Ovary (tissue), 3 donors: Measurements from ENCODE around the gene ARPC2.

Experiments
- EP300 ChIP-seq: sonication (generic); formaldehyde crosslinking; IDR thresholded peaks from one replicate; pipeline ENCODE4 v1.6.1; 2017; ENCODE audit warnings: antibody characterized with exemption
- POLR2A ChIP-seq: fragments of 450-650 bp; IDR thresholded peaks from one replicate; pipeline ENCODE4 v1.6.1; 2017; ENCODE audit warnings: antibody characterized with exemption, mild to moderate bottlenecking, moderate library complexity
- TF ChIP-seq, protein P1 (sequence below), 3 donors: fragments of 450-650 bp in 2 of 3; fragments of 200-600 bp in 1 of 3; IDR thresholded peaks; one replicate each; pipeline versions ENCODE4 v1.5.1 to v1.8.0; 2016 to 2022; ENCODE audit warnings: antibody characterized with exemption in 3 of 3, mild to moderate bottlenecking in 1 of 3
- donor health status: DM: no; HTN: no; CAD: no.

DNA sequence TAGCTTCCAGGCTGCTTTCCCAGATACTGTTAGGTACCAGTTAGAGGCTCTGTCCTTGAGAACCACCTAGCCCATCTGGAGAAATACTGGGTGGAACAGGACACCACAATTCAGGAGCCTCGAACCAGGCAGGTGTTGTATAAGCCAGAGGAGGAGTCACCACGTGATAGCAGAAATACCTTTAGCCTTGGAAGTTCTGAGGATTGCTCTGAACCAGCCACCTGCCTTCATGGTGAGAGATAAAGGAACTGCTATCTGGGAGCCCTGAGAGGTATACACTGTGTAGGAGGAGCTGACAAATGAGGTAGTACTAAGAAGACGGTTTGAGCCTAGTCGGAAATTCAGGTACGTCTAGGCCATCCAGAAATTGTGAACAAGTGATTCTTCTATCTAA lies 36.2 kb downstream of the ARPC2 start:
- TF ChIP-seq, protein P1, sequence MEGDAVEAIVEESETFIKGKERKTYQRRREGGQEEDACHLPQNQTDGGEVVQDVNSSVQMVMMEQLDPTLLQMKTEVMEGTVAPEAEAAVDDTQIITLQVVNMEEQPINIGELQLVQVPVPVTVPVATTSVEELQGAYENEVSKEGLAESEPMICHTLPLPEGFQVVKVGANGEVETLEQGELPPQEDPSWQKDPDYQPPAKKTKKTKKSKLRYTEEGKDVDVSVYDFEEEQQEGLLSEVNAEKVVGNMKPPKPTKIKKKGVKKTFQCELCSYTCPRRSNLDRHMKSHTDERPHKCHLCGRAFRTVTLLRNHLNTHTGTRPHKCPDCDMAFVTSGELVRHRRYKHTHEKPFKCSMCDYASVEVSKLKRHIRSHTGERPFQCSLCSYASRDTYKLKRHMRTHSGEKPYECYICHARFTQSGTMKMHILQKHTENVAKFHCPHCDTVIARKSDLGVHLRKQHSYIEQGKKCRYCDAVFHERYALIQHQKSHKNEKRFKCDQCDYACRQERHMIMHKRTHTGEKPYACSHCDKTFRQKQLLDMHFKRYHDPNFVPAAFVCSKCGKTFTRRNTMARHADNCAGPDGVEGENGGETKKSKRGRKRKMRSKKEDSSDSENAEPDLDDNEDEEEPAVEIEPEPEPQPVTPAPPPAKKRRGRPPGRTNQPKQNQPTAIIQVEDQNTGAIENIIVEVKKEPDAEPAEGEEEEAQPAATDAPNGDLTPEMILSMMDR (IDR thresholded peaks at IDR 0.05) = no peak
- no peak for TF ChIP-seq POLR2A
- TF ChIP-seq EP300 = no peak
